ENCODE results near the gene KRTAP9-9. TPM values are rescaled to one million over a fixed set of nuclear protein-coding genes. Genes with fewer than 3 reads are reported as not detected.

The KRTAP9-9 gene
- total and polyA plus RNA-seq, 2 of the 8 experiments (the other 6 are each of a cell fraction or from before 2014, with no cell fraction given) = not detected

- no peak for TF ChIP-seq CHD7 (IDR thresholded peaks at IDR 0.05; ENCODE audit: insufficient replicate concordance, low read length)
- no peak for TF ChIP-seq RNF2 (IDR thresholded peaks at IDR 0.05; ENCODE audit: borderline replicate concordance, low read depth, low read length, missing control alignments, poor library complexity, severe bottlenecking)
- no peak for TF ChIP-seq JUND (IDR thresholded peaks at IDR 0.05; ENCODE audit: low read length)
Measured at GRCh38 chr17:41298458-41299135, 43.4 kb downstream of the KRTAP9-9 start (continued).

Measured in H1 (cell line).